K562 treated with DMSO at 1 percent for 24 hours (cell line): ENCODE data around the gene SLC25A2. TPM values are rescaled to one million over a fixed set of nuclear protein-coding genes. Genes with fewer than 3 reads are reported as not detected.

Source experiments
- total RNA-seq: library from RNA; unstranded; fragments of 300-600 nt; gene quantifications from 2 replicates; pipeline ENCODE4 v1.2.3, GENCODE V29; 2022; ENCODE audit warnings: low read depth; ENCODE audit not compliant: insufficient read depth

SLC25A2 gene
- not detected in 2 replicates for total RNA-seq

DNA sequence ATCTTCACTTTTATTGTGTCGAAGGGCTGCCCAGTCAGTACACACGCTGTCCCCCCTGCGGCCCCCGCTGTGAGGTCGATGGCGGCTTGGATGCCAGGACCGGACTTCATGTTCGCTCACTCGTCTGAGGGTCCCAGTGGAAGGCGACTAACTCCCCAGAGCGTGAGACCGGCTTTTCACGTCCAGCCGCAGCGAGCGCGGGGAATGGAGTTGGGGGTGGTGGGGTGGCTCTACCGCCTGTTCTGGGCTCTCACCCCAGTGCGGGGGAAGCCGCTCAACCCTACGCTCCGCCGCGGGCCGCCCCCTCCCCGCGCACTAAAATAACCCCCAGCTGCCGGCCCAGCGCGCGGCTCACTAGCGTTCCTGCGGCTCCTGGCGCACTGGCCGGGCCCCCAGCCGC is at the start of gene SLC25A2:
Gene SLC25A2 (minus strand): TSS at position 294 of the 400 bp plus-strand sequence. CDS start 184 bp downstream, at position 110.

DNA sequence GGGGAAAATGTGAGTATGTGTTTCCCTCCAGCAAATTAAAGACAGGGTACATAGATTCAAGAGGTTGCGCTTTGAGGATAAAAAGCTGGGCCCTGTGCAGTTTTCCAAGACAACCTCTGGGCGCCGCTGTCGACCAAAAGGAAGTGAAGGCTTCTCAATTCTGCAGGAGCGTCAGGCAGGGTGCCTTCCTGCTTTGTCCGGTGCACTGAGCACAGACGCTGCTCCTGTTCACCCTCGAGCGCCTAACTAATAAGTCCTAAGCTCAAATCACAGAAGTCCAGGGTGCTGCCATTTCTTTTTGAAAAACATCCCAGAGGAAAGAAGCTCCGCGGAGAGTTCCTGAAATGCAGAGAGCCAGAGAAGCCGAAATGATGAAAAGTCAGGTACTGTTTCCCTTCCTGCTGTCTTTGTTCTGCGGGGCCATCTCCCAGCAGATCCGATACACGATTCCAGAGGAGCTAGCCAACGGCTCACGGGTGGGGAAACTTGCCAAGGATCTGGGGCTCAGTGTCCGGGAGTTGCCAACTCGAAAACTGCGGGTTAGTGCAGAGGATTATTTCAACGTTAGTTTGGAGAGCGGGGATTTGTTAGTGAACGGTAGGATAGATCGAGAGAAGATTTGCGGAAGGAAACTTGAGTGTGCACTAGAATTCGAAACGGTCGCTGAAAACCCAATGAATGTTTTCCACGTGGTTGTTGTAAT is 46.2 kb upstream of the SLC25A2 start, which contains the start of gene PCDHGB1:
Gene PCDHGB1 (plus strand): TSS at position 183 of the 703 bp plus-strand sequence. CDS start 162 bp downstream, at position 345.

DNA sequence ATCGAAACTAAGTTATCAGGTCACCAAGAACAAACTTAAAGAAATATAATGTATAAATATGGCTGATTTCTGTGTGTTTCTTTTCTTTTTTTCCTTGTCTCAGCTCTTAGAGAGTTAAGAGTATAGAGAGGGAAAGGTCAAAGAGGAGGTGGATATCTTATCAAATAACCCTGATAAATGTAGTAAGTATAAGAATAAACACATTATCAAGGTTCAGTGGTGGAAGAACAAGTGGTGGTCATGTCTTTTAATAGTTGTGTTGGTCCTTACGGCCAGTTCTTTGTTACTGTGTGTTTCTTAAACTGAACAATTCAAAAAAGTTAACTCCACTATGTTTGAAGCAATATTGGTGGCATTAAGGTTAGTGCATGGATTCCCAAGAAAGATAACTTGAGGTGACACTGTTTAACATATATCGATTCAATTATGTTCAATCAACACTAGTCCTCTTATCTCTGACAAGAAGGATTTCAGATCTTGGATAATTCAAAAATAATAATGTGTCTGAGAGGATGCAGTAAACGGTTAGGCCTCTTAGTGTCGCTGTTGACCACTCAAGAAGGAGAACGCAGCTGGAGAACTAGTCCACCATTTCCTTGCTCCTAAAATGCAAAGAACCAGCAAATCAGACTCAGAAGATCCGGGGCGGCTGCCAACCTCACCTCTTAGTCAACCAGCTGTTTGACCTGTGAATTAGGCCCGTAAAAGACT is 39.5 kb upstream of the SLC25A2 start, which contains the start of gene PCDHGA3:
Gene PCDHGA3 (plus strand): TSS at position 588 of the 711 bp plus-strand sequence. CDS start 205 bp downstream, outside the sequence.

DNA sequence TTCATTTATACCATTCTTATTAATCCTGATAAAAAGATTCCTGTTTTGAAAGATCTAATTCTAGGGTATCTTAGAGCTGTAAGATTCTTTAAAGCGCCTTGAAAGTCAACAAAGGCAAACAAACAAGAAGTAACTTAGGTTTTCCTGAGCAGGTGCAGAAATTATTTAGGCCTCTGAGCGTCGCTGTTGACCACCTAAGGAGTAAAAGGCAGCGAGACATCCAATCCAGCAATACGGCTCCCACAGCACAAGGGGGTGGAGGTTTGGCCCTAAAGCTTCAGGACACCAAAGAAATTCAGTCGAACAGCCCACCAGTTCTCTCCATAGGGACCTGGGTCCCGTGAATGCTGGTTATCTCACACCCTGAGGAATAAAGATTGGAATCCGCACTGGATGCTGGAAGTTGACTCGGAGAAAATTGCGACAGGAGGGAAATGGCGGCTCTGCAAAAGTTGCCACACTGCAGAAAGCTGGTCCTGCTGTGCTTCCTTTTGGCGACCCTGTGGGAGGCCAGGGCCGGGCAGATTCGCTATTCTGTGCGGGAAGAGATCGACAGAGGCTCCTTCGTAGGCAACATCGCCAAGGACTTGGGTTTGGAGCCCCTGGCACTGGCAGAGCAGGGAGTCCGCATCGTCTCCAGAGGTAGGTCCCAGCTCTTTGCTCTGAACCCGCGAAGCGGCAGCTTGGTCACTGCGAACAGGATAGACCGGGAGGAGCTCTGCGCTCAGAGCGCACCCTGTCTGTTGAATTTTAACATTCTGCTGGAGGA is 34.9 kb upstream of the SLC25A2 start, which contains the start of gene PCDHGA2:
Gene PCDHGA2 (plus strand): TSS at position 223 of the 769 bp plus-strand sequence.

DNA sequence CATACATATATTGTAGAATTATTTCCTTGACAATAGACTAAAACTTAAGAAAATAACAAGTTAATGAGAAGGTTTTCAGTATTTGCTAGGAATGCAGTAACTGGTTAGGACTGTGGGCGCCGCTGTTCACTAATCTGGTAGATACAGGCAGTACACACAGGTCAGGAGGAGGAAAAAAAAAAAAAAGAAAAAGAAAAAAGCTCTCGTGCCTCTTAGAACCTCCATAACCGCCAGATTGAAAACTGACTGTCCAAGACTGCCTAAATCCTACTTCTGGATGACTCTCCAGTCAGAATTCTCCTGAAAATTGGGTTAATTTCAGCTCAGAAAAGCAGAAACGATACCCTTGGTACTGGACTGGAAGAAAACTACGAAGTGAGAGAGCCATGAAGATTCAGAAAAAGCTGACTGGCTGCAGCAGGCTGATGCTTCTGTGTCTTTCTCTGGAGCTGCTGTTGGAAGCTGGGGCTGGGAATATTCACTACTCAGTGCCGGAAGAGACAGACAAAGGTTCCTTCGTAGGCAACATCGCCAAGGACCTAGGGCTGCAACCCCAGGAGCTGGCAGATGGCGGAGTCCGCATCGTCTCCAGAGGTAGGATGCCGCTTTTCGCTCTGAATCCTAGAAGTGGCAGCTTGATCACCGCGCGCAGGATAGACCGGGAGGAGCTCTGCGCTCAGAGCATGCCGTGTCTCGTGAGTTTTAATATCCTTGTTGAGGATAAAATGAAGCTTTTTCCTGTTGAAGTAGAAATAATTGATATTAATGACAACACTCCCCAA is 26.6 kb upstream of the SLC25A2 start, which contains the start of gene PCDHGA1:
Gene PCDHGA1 (plus strand): TSS at position 216 of the 782 bp plus-strand sequence.

DNA sequence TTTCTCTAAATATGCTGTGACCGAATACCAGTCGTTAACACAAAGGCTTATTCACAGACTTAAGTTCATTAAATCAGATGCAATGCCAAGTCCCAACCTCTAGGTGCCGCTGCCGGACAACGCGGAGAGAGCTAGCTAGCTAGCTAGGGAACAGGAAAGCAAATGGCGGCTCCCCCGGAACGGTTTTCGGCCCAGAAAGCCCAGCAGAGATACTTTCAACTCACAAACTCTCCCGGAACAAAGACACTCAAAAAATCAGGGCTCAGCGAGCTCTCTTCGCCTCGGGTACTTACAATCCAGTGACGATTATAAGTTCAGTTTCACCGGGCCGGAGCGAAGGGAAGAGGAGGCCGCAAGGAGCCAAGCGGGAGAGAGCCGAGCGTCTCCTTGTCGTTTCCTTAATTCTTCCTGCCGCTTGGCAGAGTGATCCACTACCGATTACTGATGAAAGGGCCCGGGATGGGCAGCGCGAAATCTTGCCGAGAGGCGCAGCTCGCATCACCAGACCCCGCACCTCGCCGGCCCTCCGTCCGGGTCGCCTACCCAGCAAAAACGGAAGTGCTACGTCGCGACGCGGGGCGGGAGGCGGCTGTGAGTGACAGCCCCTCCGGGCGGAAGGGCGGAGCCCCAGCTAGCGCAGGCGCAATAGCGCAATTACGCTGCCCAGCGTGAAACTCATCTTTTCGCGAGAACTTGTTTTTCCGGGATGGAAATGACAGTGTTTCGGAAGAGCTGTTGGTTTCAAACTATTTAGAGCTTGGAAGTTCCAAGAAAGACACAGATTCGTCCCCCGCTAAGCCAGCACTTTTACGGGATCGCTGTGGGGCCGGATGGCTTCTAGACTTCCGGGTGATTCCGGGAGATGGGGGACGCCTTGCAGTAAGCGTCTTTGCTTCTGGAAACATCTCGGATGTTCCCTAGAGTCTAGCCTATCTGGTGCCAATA is 16.6 kb upstream of the SLC25A2 start, which contains the start of gene TAF7:
Gene TAF7 (minus strand): TSS at position 560 of the 945 bp plus-strand sequence. CDS start 740 bp downstream, outside the sequence.

Other genes with a start within 250 kb of the SLC25A2 start
- 0.44 and 0.59 TPM in 2 replicates for gene PCDHB2, start 209.4 kb downstream of the SLC25A2 start, total RNA-seq
- gene PCDHB3, start 203.6 kb downstream of the SLC25A2 start, total RNA-seq: 0.31 and 0.35 TPM in 2 replicates
- 0.08 TPM in 1 of 2 replicates, not detected in the other for gene PCDHB4, start 182.2 kb downstream of the SLC25A2 start, total RNA-seq
- gene PCDHB5, start 168.8 kb downstream of the SLC25A2 start, total RNA-seq: 0.23 TPM in 1 of 2 replicates, not detected in the other
- gene PCDHB6, start 154.0 kb downstream of the SLC25A2 start, total RNA-seq: not detected in 2 replicates
- 0.06 TPM in 1 of 2 replicates, not detected in the other for gene PCDHB7, start 131.4 kb downstream of the SLC25A2 start, total RNA-seq
- 0.09 TPM in 1 of 2 replicates, not detected in the other for gene PCDHB8, start 126.3 kb downstream of the SLC25A2 start, total RNA-seq
- gene PCDHB16, start 121.7 kb downstream of the SLC25A2 start, total RNA-seq: not detected in 2 replicates
- gene PCDHB9, start 116.9 kb downstream of the SLC25A2 start, total RNA-seq: not detected in 2 replicates
- not detected in 2 replicates for gene PCDHB10, start 111.7 kb downstream of the SLC25A2 start, total RNA-seq
- gene PCDHB11, start 104.4 kb downstream of the SLC25A2 start, total RNA-seq: 0.13 TPM in 1 of 2 replicates, not detected in the other
- not detected in 2 replicates for gene PCDHB12, start 95.3 kb downstream of the SLC25A2 start, total RNA-seq
- 0.16 and 0.22 TPM in 2 replicates for gene PCDHB13, start 90.1 kb downstream of the SLC25A2 start, total RNA-seq
- 0.21 TPM in 1 of 2 replicates, not detected in the other for gene PCDHB14, start 80.7 kb downstream of the SLC25A2 start, total RNA-seq
- gene PCDHB15, start 58.7 kb downstream of the SLC25A2 start, total RNA-seq: 0.35 and 0.52 TPM in 2 replicates
- 95.8 and 97.2 TPM in 2 replicates for gene TAF7, start 16.7 kb upstream of the SLC25A2 start, total RNA-seq
- 0.16 and 0.29 TPM in 2 replicates for gene PCDHGA1, start 26.5 kb upstream of the SLC25A2 start, total RNA-seq
- 0.54 and 0.63 TPM in 2 replicates for gene PCDHGA2, start 34.7 kb upstream of the SLC25A2 start, total RNA-seq
- 0.50 and 0.89 TPM in 2 replicates for gene PCDHGA3, start 39.8 kb upstream of the SLC25A2 start, total RNA-seq
- 0.43 and 0.52 TPM in 2 replicates for gene PCDHGB1, start 46.0 kb upstream of the SLC25A2 start, total RNA-seq
- 0.52 and 1.2 TPM in 2 replicates for gene PCDHGA4, start 51.0 kb upstream of the SLC25A2 start, total RNA-seq
- gene PCDHGB2, start 55.9 kb upstream of the SLC25A2 start, total RNA-seq: 0.51 and 0.63 TPM in 2 replicates
- gene PCDHGA5, start 60.1 kb upstream of the SLC25A2 start, total RNA-seq: 0.22 and 0.44 TPM in 2 replicates
- 0.51 and 0.56 TPM in 2 replicates for gene PCDHGB3, start 66.2 kb upstream of the SLC25A2 start, total RNA-seq
- gene PCDHGA6, start 69.8 kb upstream of the SLC25A2 start, total RNA-seq: 0.27 and 0.39 TPM in 2 replicates
- gene PCDHGA7, start 78.7 kb upstream of the SLC25A2 start, total RNA-seq: 0.37 TPM in 2 replicates
- gene PCDHGB4, start 83.6 kb upstream of the SLC25A2 start, total RNA-seq: 0.12 and 0.16 TPM in 2 replicates
- gene PCDHGA8, start 88.6 kb upstream of the SLC25A2 start, total RNA-seq: 0.43 and 0.49 TPM in 2 replicates
- 0.42 and 0.75 TPM in 2 replicates for gene PCDHGB5, start 93.9 kb upstream of the SLC25A2 start, total RNA-seq
- gene PCDHGA9, start 98.7 kb upstream of the SLC25A2 start, total RNA-seq: 0.17 TPM in 1 of 2 replicates, not detected in the other
- gene PCDHGB6, start 104.0 kb upstream of the SLC25A2 start, total RNA-seq: 0.16 and 0.27 TPM in 2 replicates
- gene PCDHGA10, start 108.9 kb upstream of the SLC25A2 start, total RNA-seq: 0.07 TPM in 1 of 2 replicates, not detected in the other
- not detected in 2 replicates for gene PCDHGB7, start 113.6 kb upstream of the SLC25A2 start, total RNA-seq
- gene PCDHGA11, start 117.0 kb upstream of the SLC25A2 start, total RNA-seq: 0.15 TPM in 1 of 2 replicates, not detected in the other
- 0.06 TPM in 1 of 2 replicates, not detected in the other for gene PCDHGA12, start 126.5 kb upstream of the SLC25A2 start, total RNA-seq
- not detected in 2 replicates for gene PCDHGC3, start 171.9 kb upstream of the SLC25A2 start, total RNA-seq
- gene PCDHGC4, start 181.0 kb upstream of the SLC25A2 start, total RNA-seq: not detected in 2 replicates
- not detected in 2 replicates for gene PCDHGC5, start 185.0 kb upstream of the SLC25A2 start, total RNA-seq